ENCODE measurements around the gene ZC3H18.

ZC3H18 gene

DNA sequence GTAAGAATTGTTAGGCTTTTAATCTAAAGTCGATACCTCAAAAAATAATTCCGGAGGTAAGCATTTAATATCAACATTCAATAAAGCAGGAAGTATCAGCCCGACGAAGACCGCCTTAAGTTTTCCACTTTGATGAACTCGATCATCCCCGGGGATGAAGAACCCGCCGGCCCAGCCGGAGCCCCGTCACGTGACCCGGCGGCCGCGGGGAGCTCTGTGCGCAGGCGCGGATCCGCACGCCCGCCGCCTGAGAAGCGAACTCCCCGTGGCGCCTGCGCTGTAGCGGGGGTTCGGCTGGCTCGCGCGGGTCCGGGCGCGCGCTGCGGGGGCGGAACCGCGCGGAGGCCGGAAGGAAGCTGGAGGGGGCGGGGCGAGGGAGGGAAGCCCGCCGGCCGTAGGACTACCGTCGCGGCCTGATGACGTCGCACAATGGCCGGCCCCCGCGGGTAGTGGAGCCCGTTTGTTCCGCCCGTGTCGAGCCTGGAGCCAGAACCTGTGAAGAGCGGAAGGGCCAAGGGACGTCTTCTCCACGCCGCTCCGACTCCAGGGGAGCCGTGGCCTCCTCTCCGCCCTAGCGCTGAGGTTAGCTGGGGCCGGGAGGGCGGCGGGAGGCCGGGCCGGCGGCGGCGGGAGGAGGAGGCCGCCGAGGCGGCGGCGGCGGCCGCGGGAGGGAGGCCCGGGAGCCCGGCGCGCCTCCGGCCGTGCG, at the start of gene ZC3H18:
Gene ZC3H18, plus strand, starts transcription at position 419 of the 706 bp plus-strand sequence. CDS start 6,721 bp downstream, outside the sequence.
- FAIRE-seq = no peak

DNA sequence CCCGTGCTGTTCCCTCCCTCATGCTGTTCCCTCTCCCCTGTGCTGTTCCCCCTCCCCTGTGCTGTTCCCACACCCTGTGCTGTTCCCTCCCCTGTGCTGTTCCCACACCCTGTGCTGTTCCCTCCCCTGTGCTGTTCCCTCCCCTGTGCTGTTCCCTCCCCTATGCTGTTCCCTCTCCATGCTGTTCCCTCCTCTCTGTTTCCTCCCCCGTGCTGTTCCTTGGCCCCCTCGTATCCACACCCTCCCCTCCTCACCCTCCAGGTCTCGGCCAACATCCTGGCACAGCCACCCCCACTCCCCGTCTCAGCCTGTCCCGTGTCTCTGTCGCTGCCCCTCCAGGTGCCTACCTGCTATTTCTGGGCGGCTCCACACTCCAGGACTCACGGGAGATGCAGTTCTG, 48.5 kb upstream of the ZC3H18 start:
- no peak for FAIRE-seq

DNA sequence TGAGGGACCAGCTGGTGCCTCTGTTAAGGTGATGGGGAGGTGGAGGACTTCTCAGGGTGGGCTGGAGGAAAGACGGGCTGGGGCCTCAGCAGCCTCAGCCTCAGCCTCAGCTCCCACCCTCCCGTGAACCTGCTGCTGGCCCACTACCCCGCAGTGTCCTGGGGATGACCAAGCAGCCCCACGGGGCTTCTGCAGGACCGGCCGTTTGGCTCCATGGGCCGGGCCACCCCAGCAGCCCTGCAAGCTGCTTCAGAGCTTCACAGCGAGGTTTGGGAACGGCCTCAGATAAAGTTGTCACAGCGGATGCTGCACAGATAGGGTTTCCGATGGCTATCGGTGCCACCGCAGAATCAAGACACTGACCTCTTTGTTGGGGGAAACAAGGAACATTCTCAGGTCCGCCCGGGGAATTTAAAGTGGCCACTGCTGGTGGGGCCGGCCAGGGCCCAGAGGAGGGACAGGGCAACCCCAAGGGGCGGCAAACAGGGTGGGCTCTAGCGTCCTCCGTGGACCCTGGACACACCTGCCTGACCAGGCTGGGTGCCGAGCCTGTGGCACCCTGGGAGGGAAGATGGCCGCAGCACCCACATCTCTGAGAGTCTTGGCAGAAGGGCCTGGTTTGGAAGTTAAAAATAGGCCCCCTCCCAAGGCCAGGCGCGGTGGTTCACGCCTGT, 47.8 kb upstream of the ZC3H18 start:
- no peak for FAIRE-seq

DNA sequence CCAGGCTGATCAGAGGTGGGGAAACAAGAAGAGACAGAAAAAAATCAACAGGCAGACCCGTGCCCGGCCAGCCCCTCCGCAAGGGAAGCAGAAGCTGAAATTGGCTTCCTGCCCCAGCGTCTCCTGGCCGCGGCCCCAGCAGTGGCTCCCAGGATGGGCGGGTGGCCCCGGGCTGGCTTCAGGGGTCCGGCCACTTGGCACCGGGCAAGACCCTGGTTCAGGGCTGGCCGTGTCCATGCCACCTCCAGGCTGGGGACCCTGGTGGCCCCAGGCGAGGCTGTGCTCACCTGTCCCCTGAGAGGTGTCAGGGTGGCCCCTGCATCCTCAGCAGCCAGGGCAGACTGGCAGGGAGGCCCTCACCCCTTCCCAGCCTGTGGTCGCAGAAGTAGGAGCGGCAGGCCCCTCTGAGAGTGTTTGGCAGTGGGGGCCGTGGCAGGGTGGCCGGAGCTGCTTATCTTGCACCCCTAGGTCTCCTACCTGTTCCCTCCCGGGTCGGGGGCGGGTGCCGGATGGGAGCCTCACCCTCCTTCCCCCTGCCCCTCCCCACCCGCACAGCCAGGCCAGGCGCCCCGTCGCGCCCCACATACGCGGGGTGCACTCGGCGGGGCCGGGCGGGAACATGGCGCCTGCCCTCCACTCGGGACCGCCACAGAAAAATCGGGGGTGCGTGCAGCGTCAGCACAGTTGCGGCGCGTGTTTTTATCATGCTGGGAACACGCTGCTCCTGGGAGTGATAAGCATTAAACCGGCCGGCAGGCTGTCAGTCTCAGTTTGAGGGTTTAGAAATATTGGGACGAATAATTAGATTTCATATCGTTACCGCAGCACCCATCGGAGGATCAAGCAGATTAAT, 46.7 kb upstream of the ZC3H18 start:
- no peak for FAIRE-seq

DNA sequence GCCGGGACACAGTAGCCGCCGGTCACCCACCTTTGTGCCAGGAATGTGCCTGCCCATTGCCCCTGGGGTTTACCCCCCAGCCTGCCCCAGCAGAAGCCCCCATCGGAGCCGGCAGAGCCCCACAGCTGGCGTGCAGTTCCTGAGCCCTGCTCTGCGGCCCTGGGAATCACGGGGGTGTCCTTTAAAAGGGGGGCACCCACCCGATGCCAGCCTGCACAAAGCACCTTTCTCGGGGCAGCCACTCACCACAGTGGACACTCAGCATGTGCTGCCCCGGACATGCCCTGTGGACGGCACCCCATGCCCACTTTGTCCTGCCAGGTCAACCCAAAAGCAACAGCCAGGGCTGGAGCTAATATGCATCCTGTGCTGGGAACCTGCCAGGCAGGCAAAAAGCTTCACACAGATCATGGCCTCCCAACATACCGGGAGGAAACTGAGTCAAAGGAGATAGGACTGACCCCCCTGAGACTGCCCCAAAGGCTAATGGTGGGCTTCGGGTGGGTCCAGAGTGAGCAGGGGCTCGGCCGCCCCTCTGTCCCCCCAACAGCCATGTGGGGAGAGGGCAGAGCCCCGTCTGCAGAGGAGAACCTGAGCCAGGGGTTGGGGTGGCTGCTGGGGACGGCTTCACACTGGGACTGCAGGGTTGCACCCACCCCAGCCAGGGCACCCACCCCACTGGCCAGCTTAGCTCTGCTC, 45.8 kb upstream of the ZC3H18 start:
- no peak for FAIRE-seq

DNA sequence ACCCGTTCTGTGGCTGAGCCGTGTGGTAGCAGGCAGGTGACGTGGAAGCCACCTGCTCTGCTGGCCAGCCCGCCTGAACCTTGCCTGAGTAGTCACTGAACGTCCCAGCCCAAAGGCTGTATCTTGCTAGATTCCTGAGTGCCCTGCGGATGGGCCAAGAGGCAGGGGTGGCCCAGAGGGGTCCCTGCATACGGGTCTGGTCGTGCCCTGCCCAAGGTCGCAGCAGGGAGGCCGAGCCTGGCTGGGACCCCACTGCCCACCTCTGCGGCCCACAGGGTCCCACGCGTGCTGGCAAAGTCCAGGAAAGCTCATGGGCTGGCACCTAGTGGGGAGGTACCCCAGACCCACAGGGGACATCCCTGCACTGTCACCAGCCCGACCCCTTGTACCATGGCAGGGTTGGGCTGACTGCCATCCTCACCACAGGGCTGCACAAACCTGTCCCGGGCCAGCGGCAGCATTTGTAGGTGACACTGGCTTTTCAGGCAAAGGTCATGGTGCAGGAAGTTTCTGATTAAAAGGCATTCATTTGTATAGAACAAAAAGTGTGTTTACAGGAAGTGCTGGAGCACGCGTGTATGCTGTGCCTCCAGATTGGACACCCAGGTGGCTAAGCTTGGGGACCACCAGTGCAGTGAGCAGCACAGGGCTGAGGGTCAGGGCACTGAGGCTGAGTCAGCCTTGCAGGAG, 45.1 kb upstream of the ZC3H18 start:
- FAIRE-seq = no peak

DNA sequence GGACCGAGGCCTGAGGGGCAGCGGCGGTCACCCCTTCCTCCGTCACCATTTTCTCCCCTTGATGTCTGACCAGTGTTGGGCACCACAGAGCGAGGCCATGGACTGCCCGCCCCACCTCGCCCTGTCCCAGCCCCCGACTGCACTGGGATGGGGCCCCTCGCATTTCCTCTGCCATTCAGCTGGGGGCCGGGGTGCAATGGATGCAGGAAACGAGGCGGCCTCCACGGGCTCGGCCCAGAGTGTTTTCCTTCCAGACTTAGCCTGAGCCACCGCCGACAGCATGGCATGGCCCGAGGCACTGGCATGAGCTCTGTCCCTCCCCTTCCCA, 44.6 kb upstream of the ZC3H18 start:
- FAIRE-seq = no peak

DNA sequence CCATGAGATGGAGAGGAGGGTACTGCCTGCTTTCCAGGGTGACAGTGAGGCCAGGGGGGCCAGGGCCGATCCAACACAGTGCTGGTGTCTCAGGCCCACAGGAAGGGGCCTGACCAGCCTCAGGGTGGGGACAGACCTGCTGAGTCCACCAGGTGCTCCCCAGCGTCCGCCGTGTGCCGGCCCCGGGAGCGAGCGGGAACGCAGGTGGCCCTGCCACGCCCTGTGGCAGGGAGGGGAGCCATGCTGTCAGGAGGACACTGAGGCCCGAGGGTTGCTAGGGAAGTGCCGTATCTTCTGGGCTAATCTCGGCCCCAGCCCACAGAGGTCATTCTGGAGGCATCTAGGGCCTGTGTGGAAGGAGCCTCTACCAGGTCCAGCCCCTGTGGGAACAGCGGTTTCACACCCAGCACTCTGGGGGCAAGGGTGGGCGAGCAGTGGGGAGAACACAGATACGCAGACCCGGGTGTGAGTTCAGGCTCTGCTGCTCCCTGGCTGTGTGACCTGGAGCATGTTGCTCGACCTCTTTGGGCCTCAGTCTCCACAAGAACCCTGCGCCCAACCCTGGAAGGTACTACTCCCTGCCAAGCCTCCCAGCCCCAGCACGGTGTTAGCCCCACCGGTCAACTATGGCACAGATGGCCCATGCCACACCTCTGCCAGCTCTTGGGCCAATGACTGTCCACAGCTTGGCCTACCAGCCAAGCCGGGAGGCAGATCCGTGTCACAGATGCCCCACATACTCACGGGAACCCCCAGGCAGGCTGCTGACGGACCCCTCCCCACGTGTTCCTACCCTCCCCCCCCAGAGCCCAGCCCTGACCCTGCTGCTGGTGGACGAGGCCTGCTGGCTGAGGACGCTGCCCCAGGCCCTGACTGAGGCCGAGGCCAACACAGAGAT, 43.9 kb upstream of the ZC3H18 start:
- FAIRE-seq = no peak

DNA sequence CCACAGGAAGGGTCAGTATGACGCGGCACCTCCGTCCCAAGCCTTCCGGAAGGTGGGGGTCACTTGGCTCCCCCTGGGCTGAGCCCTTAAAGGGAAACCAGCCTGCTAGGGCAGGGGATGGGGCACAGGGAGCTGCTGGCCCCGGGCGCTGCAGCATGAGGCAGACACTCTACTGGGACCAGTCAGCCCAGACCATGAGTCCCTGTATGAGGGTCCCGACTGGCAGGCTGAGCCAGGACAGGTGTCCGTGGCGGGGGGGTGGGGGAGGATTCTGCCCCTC, 43.4 kb upstream of the ZC3H18 start:
- FAIRE-seq = no peak

DNA sequence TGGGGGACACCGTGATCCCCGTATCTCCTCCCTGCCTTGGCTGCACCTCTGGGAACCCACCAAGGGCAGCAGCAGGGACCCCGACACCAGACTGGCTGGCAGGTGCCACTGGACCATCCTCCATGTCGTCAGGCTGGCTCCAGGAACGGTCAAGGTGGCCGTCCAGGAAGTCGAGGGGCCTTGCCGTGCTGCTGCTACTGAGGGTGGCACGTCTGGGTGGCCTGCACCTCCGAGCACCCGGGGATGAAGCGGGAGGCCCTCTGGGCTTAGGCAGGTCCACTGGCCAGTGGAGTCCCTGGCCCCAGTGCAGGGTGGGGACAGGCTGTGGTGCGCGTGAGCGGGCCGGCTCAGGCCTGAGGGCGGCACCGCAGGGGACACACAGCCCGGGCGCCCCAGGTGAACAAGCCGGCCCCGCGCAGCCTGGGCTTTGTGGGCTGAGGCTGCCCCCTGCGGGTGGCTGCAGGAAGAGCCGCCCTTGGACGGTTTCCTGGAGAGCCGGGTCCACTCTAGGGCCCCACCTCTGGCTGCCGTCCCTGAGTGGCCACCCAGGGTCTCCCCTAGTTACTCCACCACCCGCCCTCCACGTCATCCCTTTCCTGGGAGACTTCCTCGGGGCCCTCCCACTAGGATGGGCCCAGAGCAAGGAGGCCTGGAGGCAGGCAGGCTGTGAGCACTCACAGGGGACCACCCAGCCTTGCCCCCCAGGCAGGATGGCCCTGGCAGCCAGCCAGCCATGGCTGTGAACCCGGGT, 42.8 kb upstream of the ZC3H18 start:
- no peak for FAIRE-seq

DNA sequence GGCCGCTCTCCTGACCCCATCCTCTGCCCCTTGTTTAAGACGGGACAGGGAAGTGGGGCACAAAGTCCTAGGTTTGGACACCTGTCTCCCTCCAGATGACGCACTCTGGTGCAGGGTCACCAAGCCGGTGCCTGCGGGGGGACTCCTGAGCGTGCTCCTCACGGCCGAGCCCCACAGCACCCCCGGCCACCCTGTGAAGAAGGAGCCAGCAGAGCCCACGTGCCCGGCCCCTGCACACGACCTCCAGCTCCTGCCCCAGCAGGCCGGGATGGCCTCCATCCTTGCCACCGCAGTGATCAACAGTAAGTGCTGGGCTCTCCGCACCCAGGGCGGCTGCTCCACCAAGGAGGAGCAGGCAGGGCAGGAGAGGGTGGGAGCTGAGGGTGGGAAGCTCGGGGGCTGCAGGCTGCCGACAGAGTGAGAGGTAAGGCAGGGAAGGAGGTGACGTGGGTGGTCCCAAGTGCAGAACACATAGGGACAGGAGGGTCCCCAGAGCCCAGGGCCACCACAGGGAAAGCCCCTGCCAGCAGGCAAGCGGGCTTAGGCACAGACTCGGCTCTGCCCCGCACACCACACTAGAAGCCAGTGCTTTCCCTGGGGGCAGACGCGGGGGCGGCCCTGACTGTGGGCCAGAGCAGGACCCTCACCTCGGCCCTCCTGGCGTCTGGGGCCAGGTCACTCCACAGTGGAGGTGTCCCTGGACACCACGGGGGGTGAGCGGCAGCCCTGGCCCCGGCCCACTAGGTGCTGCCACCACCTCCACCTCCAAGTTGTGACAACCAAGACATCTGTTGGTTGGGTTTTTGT, 42.1 kb upstream of the ZC3H18 start:
- FAIRE-seq = no peak

DNA sequence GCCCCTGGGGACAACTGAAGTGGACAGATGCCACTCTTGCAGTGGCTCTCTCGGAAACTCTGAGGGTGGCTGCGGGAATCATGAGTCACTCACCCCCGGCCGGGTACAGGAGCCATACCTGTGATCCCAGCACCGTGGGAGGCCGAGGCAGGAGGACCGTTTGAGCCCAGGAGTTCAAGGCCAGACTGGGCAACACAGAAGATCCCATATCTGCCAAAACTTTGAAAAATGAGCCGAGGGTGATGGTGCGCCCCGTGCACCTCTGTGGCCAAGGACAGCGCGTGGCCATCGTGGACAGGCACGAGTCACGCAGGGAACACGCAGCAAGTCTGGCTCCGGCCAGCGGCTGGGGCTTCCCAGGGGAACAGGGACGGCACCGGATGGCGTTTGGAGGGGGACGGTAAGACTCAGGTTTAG, 41.3 kb upstream of the ZC3H18 start:
- FAIRE-seq = no peak

DNA sequence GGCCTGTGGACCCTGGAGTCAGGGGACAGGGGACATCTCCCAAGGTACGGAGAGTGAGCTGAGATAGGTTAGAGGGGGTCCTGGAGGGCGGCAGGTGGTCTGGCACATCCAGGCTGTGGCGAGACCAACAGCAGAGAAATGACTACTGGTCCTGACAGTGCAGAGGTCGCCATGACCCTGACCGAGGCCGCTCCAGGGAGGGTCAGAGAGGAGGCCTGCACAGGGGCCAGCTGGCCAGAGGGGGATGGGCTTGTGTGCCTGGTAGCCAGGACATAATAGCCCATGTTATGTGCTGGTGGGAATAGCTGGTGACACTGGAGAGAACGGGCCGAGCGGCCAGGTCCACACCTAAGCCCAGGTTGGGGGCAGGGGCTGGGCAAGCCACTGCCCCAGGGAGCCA, 40.6 kb upstream of the ZC3H18 start:
- FAIRE-seq = no peak

DNA sequence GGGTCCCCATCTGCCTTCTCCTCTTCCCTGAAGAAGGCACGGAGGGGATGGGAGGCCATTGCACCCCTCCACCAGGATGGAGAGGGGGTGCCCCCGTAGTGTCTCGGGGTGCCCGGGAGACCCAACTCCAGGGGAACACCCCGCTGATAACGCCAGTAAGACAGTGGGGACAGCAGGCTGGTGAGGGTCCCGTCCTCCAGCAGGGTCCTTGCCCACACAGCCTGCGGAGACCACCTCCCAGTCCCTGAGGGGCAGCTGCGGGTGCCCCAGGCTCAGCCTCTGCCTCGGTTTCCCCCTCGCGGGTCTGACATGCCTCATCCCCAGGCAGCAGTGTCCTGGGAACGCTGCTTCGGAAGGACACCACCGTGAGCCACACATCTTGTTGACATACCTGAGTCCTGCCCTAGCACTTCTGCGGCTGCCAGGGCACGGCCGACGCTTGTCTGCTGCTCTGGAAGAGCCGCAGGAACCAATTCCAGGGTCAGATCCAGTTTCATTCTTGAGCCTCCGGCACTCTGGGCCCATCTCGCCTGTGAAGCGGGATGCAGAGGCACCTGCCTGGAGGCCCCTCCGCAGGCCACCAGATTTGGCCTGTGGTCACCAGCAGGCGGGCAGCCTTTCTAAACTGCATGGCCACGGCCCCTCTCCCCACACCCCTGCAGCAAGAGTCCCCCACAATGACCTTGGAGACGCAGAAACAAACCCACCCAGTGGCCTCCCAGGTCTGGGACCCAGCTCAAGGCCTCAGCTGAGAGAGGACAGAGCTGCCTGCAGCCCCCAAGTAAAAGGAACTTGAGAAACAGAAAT, 39.9 kb upstream of the ZC3H18 start:
- no peak for FAIRE-seq

DNA sequence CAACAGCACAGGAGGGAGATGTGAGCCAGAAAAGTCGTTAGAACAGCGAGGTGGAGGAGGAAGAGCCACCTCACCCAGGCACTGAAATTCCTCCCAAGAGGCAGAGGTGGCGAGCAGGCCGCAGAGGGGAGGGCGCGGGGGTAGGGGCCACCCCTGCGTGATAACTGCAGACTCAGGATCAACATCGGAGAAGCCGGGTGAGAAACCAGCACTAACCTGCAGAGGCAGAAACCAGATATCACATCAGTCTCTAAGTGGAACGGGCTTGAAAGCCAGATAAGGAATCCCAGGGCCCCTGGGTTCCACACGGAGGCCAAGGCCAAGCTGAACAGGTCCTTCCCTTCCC, 39.4 kb upstream of the ZC3H18 start:
- FAIRE-seq = no peak

DNA sequence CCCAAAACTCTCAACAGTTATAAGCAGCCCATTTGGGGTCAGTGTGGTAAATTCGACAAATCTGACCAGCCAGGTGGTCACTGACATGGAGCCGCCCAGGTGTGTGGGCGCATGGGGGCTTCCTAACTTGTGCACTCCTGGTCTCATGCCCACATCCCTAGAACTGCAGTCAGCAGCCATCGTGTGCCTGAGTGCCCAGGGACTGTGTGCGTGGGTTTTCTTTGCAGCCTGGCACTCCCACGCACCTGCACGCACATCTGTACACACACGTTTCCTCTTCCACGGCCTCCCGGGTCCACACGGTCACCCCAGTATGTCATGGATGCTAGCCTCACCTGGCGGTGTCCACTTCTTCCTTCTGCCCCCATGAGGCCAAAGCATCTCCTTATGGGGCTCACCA, 38.9 kb upstream of the ZC3H18 start:
- FAIRE-seq = no peak

DNA sequence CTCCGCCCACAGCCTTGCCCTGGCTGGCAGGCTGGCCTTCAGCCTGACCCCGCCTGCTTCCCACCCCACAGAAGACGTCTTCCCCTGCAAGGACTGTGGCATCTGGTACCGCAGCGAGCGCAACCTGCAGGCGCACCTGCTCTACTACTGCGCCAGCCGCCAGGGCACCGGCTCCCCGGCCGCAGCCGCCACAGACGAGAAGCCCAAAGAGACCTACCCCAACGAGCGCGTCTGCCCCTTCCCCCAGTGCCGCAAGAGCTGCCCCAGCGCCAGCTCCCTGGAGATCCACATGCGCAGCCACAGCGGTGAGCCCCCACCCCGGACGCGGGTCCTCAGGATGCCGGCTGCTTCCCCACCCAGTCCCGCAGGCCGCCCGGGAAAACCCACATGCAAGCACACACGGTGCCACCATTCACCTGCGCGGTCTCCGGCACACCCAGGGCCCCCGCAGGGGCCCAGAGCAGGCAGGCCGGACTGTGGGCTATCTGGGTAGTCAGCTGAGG, 38.2 kb upstream of the ZC3H18 start:
- FAIRE-seq = no peak

DNA sequence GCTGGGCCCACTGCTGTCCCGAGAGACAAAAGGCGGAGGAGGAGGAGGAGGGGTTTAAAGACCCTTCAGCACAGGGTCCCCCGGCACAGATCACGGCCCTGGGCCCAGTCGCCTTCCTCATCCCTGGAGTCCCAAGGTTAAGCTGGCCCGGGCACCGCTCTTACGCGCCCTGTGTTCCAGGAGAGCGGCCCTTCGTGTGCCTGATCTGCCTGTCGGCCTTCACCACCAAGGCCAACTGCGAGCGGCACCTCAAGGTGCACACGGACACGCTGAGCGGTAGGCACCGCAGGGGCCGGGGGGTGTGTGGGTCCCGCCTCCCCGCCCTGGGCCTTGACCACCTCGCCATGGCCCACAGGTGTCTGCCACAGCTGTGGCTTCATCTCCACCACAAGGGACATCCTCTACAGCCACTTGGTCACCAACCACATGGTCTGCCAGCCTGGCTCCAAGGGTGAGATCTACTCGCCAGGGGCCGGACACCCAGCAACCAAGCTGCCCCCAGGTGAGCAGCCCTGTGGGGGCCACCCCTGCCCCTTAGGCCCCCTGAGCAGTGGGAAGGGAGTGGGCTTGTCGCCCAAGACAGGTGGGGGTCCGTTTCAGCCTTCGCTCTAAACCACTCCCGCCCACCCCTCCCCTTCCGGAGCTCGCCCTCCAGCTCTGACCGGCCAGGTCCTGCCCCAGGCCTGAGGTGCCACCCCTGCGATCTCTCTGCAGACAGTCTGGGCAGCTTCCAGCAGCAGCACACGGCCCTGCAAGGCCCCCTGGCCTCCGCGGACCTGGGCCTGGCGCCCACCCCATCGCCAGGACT, 37.6 kb upstream of the ZC3H18 start:
- FAIRE-seq = no peak
